ENCODE data around the gene CADM2. TPM values are rescaled to one million over a fixed set of nuclear protein-coding genes. Genes with fewer than 3 reads are reported as not detected.

Gene CADM2
- total and polyA plus RNA-seq, 2 donors (not counting 3 experiments of a cell fraction or from before 2014, with no cell fraction given) = not detected

GRCh38 chr3:85427467-85427866 is 468.7 kb downstream of the CADM2 start:
- H3K4me1 ChIP-seq (ENCODE audit: control insufficient read depth, extremely low read depth, insufficient read depth, low read length) = no peaks in the 10 kb centered on the region
- no peaks in the 10 kb centered on the region for H3K36me3 ChIP-seq (ENCODE audit: control insufficient read depth in 2 of 2, extremely low read depth in 1 of 2, insufficient read depth in 2 of 2, low read length in 2 of 2)
- no peak overlapping the region for H3K27ac ChIP-seq (ENCODE audit: insufficient read depth, low read depth, low read length)
- intact Hi-C loops (cut with micrococcal nuclease) = no loop called here
- ChIA-PET CTCF (no interaction called here), POLR2A (no interaction called here)
- no peaks in the 10 kb centered on the region for H3K9me3 ChIP-seq (replicated peaks; ENCODE audit: control insufficient read depth, insufficient read depth, low read length)
- no peaks in the 10 kb centered on the region for H3K79me2 ChIP-seq (ENCODE audit: control insufficient read depth, insufficient read depth, low read length)
- dilution Hi-C loops (cut with MboI; ENCODE audit: extremely low pct_ligation_motif_present, low sequenced_read_pairs) = no loop called here
- H2AFZ ChIP-seq (ENCODE audit: low read depth, low read length) = no peak overlapping the region
- no peaks in the 10 kb centered on the region for H3K9me1 ChIP-seq (replicated peaks; ENCODE audit: control insufficient read depth, extremely low read depth, insufficient read depth, low read length)
- H3K4me3 ChIP-seq (replicated peaks in 1 of 3; ENCODE audit: insufficient read depth in 1 of 3, low read depth in 1 of 3, low read length in 3 of 3) = no peak overlapping the region
- DNase-seq (ENCODE audit: low read depth, low spot score) = no peak
- TF ChIP-seq EZH2 (IDR thresholded peaks at IDR 0.05; ENCODE audit: borderline replicate concordance, low read depth, low read length, severe bottlenecking) (no peak), MAX (IDR thresholded peaks at IDR 0.05; ENCODE audit: insufficient read depth, insufficient read length) (no peak), MYC (IDR thresholded peaks at IDR 0.05; ENCODE audit: low read depth, low read length) (no peak), CTCF (IDR thresholded peaks at IDR 0.05; ENCODE audit: extremely low read depth in 1 of 2, insufficient read depth in 1 of 2, low read depth in 1 of 2, low read length in 2 of 2) (no peak)
- H3K9ac ChIP-seq (replicated peaks; ENCODE audit: extremely low read depth, insufficient read depth, low read length) = no peak overlapping the region
- BruUV-seq (replicated peaks) = no TSS peak
- no peaks in the 10 kb centered on the region for H4K20me1 ChIP-seq (replicated peaks; ENCODE audit: control insufficient read depth, extremely low read depth, insufficient read depth, low read length)
- FAIRE-seq = no peak
- no peaks in the 10 kb centered on the region for H3K27me3 ChIP-seq (ENCODE audit: control insufficient read depth in 2 of 2, insufficient read depth in 2 of 2, low read length in 2 of 2)
- no peak overlapping the region for H3K4me2 ChIP-seq (ENCODE audit: insufficient read depth, low read length)

- intact Hi-C loops (cut with micrococcal nuclease) (no loop called here), dilution Hi-C loops (cut with MboI; ENCODE audit: extremely low pct_ligation_motif_present, low sequenced_read_pairs) (no loop called here)
- no peak overlapping the region for H3K4me3 ChIP-seq (replicated peaks in 1 of 3; ENCODE audit: insufficient read depth in 1 of 3, low read depth in 1 of 3, low read length in 3 of 3)
- FAIRE-seq (no peak), DNase-seq (ENCODE audit: low read depth, low spot score) (no peak)
- POLR2A ChIA-PET = no interaction called here
- TF ChIP-seq FOS (IDR thresholded peaks at IDR 0.05; ENCODE audit: borderline replicate concordance, insufficient read depth, low read length) (no peak), GATA2 (IDR thresholded peaks at IDR 0.05; ENCODE audit: insufficient read depth, insufficient read length, low read depth, low read length) (no peak), POLR2AphosphoS5 (IDR thresholded peaks at IDR 0.05; ENCODE audit: insufficient read depth, low read depth, low read length) (no peak), EZH2 (IDR thresholded peaks at IDR 0.05; ENCODE audit: borderline replicate concordance, low read depth, low read length, severe bottlenecking) (no peak), CTCF (IDR thresholded peaks at IDR 0.05; ENCODE audit: extremely low read depth in 1 of 2, insufficient read depth in 1 of 2, low read depth in 1 of 2, low read length in 2 of 2) (no peak), JUN (IDR thresholded peaks at IDR 0.05; ENCODE audit: borderline replicate concordance, insufficient read depth, insufficient read length, low read depth) (no peak), MYC (IDR thresholded peaks at IDR 0.05; ENCODE audit: low read depth, low read length) (no peak), MAX (IDR thresholded peaks at IDR 0.05; ENCODE audit: insufficient read depth, insufficient read length) (no peak), POLR2A (IDR thresholded peaks at IDR 0.05; ENCODE audit: low read depth, low read length) (no peak)
- no peak overlapping the region for H3K9ac ChIP-seq (replicated peaks; ENCODE audit: extremely low read depth, insufficient read depth, low read length)
- BruUV-seq (replicated peaks) = no TSS peak
- no peak overlapping the region for H3K27ac ChIP-seq (ENCODE audit: insufficient read depth, low read depth, low read length)
- no peaks in the 10 kb centered on the region for H3K79me2 ChIP-seq (ENCODE audit: control insufficient read depth, insufficient read depth, low read length)
- H3K9me1 ChIP-seq (replicated peaks; ENCODE audit: control insufficient read depth, extremely low read depth, insufficient read depth, low read length) = no peaks in the 10 kb centered on the region
- no peaks in the 10 kb centered on the region for H3K27me3 ChIP-seq (ENCODE audit: control insufficient read depth in 2 of 2, insufficient read depth in 2 of 2, low read length in 2 of 2)
- H2AFZ ChIP-seq (ENCODE audit: low read depth, low read length) = no peak overlapping the region
- H3K4me1 ChIP-seq (ENCODE audit: control insufficient read depth, extremely low read depth, insufficient read depth, low read length) = no peaks in the 10 kb centered on the region
- CTCF ChIA-PET = no interaction called here
- no peaks in the 10 kb centered on the region for H4K20me1 ChIP-seq (replicated peaks; ENCODE audit: control insufficient read depth, extremely low read depth, insufficient read depth, low read length)
- no peak overlapping the region for H3K4me2 ChIP-seq (ENCODE audit: insufficient read depth, low read length)
- no peaks in the 10 kb centered on the region for H3K36me3 ChIP-seq (ENCODE audit: control insufficient read depth in 2 of 2, extremely low read depth in 1 of 2, insufficient read depth in 2 of 2, low read length in 2 of 2)
- no peaks in the 10 kb centered on the region for H3K9me3 ChIP-seq (replicated peaks; ENCODE audit: control insufficient read depth, insufficient read depth, low read length)
These were observed 473.3 kb downstream of the CADM2 start for GRCh38 chr3:85432081-85432480.
